Chondrocyte (in vitro differentiated cells): Measurements from ENCODE around the gene KCNQ2. TPM values are rescaled to one million over a fixed set of nuclear protein-coding genes. Genes with fewer than 3 reads are reported as not detected.
"Not testable (repeated sequence)": the region's sequence is repeated elsewhere in the genome, so short reads cannot be mapped to it uniquely, and the experiment has no call there.

Experiments used
- DNase-seq: peaks from one replicate; pipeline ENCODE4 v3.0.0; 2021; ENCODE audit warnings: mixed read lengths, low spot score
- H3K27ac Mint-ChIP-seq: one replicate; pipeline ENCODE4 v1.8.0; 2021; ENCODE audit warnings: mild to moderate bottlenecking, moderate library complexity, mixed read lengths; ENCODE audit not compliant: unreplicated experiment
- H3K27me3 Mint-ChIP-seq: 2 replicates; pipeline ENCODE4 v1.8.0; 2021; ENCODE audit warnings: low read depth, mixed read lengths
- H3K36me3 Mint-ChIP-seq: 2 replicates; pipeline ENCODE4 v1.8.0; 2021; ENCODE audit warnings: low read depth, mixed read lengths
- H3K4me1 Mint-ChIP-seq: 2 replicates; pipeline ENCODE4 v1.8.0; 2021; ENCODE audit warnings: low read depth, mild to moderate bottlenecking, mixed read lengths
- H3K4me3 Mint-ChIP-seq: one replicate; pipeline ENCODE4 v1.8.0; 2021; ENCODE audit warnings: mild to moderate bottlenecking, moderate library complexity, mixed read lengths; ENCODE audit not compliant: unreplicated experiment
- H3K9me3 Mint-ChIP-seq: 2 replicates; pipeline ENCODE4 v1.8.0; 2021; ENCODE audit warnings: low read depth, mixed read lengths
- total RNA-seq: library from RNA; stranded (reverse); gene quantifications from 3 replicates; pipeline ENCODE4 v1.2.1, GENCODE V29; 2021
- TF ChIP-seq, protein P1 (sequence below): fragments of 200-600 bp; sonication (generic); IDR thresholded peaks from 2 replicates; pipeline ENCODE4 v1.5.0; 2021; ENCODE audit warnings: antibody characterized with exemption, mild to moderate bottlenecking, moderate library complexity

Gene KCNQ2
- total RNA-seq, 1 donor from 2014 or later = not detected

DNA sequence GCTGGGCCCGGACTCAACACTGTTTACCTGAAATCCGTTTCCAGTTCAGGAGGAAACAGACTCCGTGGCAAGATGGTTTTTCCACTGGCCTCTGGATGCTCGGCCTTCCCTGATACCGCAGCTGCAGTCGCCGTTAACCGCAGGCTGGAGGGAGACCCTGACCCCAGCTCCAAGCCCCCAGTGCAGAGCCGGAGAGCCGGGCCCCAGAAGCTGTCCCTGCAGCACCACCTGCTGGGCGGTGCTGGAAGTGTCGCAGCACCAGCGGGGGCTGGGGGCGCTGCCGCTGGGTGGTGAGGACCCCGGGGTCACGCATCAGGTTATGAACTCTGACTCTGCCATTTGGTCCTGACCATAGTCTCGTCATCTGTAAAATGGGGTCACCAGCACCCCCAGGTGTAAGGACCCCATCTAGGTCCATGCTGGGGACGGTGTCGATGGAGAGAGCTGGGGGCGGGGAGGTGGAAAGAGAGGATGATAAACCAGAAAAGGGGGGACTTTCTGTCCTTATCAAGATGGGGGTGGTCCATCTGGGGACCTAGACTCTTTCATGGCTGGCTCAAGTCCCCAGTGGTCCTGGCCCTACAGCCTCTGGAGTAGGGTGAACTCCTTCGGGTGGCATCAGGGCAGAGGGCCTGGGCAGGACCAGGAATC lies 90.5 kb downstream of the KCNQ2 start:
- Mint-ChIP-seq H3K36me3 (no peaks in the 10 kb centered on the region), H3K27ac (no peak overlapping the region), H3K27me3 (peaks cover 22% of the 10 kb centered on the region), H3K4me3 (no peak overlapping the region), H3K4me1 (peaks cover 3% of the 10 kb centered on the region), H3K9me3 (peaks cover 12% of the 10 kb centered on the region)
- no peak for DNase-seq
- TF ChIP-seq, protein P1, sequence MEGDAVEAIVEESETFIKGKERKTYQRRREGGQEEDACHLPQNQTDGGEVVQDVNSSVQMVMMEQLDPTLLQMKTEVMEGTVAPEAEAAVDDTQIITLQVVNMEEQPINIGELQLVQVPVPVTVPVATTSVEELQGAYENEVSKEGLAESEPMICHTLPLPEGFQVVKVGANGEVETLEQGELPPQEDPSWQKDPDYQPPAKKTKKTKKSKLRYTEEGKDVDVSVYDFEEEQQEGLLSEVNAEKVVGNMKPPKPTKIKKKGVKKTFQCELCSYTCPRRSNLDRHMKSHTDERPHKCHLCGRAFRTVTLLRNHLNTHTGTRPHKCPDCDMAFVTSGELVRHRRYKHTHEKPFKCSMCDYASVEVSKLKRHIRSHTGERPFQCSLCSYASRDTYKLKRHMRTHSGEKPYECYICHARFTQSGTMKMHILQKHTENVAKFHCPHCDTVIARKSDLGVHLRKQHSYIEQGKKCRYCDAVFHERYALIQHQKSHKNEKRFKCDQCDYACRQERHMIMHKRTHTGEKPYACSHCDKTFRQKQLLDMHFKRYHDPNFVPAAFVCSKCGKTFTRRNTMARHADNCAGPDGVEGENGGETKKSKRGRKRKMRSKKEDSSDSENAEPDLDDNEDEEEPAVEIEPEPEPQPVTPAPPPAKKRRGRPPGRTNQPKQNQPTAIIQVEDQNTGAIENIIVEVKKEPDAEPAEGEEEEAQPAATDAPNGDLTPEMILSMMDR = peak; percentile 99

DNA sequence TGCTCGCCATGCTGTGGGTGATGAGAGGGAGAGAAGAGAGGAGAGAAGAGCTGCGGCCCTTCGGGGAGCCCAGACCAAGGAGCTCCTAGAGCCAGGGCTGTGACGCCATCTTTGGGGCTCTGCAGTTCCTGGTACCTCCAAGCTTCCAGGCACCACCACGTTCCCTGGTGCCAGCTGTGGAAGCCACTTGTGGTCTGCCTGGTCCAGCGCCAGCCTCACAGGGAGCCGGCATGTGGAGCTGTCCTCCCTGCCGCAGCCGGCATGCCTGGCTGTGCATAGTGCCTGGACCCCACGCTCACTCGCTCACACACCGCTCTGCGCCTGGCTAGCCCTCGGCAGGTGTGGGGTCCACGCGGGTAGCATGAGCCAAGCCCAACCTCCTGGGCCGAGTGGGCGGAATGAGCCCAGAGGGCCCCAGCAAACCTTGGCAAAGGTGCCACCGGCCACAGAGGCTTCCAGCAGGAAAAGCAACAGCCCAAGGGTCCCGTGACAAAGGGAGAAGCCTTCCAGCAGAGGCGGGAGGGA lies 92.0 kb downstream of the KCNQ2 start:
- peaks cover 3% of the 10 kb centered on the region for H3K4me1 Mint-ChIP-seq
- peaks cover 2% of the 10 kb centered on the region for H3K9me3 Mint-ChIP-seq
- DNase-seq = no peak
- H3K27ac Mint-ChIP-seq = no peak overlapping the region
- no peaks in the 10 kb centered on the region for H3K36me3 Mint-ChIP-seq
- H3K4me3 Mint-ChIP-seq = no peak overlapping the region
- peaks cover 27% of the 10 kb centered on the region for H3K27me3 Mint-ChIP-seq
- TF ChIP-seq, protein P1 = no peak

DNA sequence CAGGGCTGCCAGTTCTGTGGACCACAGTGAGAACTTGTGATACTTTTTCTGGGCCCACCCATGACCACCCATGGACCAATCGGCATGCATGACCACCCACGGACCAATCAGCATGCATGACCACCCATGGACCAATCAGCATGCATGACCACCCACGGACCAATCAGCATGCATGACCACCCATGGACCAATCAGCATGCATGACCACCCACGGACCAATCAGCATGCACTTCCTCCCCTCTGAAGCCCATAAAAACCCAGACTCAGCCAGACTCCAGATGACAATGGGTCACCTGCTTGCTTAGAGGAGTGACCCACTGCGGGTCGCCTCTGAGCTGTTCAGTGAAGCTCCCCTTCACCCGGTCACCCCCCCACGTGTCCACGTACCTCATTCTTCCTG lies 92.6 kb downstream of the KCNQ2 start:
- H3K4me1 Mint-ChIP-seq, H3K9me3 Mint-ChIP-seq, H3K27ac Mint-ChIP-seq, DNase-seq, H3K4me3 Mint-ChIP-seq, H3K36me3 Mint-ChIP-seq: not testable (repeated sequence)
- H3K27me3 Mint-ChIP-seq = peaks cover 27% of the 10 kb centered on the region

DNA sequence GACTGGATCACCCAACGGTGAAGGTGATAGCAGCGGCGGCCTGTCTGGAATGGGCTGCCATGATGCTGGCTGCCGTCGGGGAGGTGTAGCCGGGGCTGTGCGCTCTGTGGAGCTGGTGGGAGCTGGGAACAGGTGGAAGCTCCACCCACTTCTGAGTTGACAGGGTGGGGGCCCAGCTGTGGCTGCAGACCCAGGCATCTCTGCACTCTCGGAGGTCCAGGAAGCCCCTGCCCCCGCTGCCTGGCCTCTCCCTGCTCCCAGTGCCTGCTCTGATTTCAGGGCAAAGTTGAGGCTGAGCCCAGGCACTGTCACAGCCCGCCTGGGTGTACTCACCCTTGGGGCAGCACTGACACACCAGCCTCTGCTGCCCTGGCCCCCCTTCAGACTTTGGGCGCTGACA lies 93.2 kb downstream of the KCNQ2 start:
- Mint-ChIP-seq H3K27ac (no peak overlapping the region), H3K27me3 (peaks cover 31% of the 10 kb centered on the region), H3K4me1 (peaks cover 3% of the 10 kb centered on the region), H3K4me3 (no peak overlapping the region), H3K36me3 (no peaks in the 10 kb centered on the region), H3K9me3 (no peaks in the 10 kb centered on the region)
- DNase-seq = no peak
- TF ChIP-seq, protein P1 = no peak

DNA sequence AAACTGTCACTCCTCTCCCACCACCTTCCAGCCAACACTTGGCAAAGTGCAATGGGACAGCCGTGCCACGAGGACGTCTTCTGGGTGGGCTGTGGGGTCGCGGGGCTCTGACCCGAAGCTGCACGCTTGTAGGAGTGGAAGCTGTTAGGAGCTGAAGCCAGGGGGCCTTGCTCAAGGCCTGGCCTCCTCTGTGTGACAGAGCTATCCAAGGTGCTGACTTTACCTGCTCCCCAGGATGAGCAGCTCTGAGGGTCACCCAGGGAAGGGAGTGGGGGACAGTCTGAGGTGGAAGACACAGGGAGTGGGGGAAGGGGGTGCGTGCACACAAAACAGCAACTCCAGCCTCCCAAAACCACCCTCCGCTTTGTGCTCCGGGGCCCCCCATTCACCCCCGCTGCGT lies 93.8 kb downstream of the KCNQ2 start:
- Mint-ChIP-seq H3K4me3 (no peak overlapping the region), H3K27me3 (peaks cover 36% of the 10 kb centered on the region), H3K27ac (no peak overlapping the region), H3K9me3 (no peaks in the 10 kb centered on the region), H3K36me3 (no peaks in the 10 kb centered on the region), H3K4me1 (peaks cover 3% of the 10 kb centered on the region)
- TF ChIP-seq, protein P1 = no peak
- DNase-seq = no peak

DNA sequence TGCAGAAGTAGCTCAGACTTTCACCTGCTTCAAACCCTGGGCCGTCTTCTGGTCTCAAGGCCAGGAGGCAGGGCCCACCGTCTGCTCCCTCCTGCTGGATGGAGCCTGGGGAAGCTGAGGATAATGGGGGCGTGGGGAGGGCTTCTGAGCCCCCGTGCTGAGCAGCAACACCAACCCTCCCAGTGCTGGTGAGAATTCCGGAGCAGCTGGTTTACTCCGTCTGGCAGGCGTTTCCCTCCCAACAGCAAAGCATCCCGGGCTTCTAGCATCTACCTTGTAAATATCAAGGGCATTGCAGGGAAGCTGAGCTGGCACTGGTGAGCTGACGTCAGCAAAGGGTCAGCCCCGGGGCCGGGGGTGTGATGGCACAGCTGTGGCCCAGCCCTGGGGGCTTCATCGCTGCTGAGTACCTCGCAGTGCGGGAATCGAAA lies 94.5 kb downstream of the KCNQ2 start:
- peaks cover 3% of the 10 kb centered on the region for H3K4me1 Mint-ChIP-seq
- H3K27ac Mint-ChIP-seq = no peak overlapping the region
- H3K27me3 Mint-ChIP-seq = peaks cover 37% of the 10 kb centered on the region
- TF ChIP-seq, protein P1 = no peak
- no peak for DNase-seq
- H3K36me3 Mint-ChIP-seq = no peaks in the 10 kb centered on the region
- no peak overlapping the region for H3K4me3 Mint-ChIP-seq
- no peaks in the 10 kb centered on the region for H3K9me3 Mint-ChIP-seq
